Measurements from ENCODE around the gene ZCRB1.
"Not testable (repeated sequence)": the region's sequence is repeated elsewhere in the genome, so short reads cannot be mapped to it uniquely, and the experiment has no call there.

ZCRB1 gene

DNA sequence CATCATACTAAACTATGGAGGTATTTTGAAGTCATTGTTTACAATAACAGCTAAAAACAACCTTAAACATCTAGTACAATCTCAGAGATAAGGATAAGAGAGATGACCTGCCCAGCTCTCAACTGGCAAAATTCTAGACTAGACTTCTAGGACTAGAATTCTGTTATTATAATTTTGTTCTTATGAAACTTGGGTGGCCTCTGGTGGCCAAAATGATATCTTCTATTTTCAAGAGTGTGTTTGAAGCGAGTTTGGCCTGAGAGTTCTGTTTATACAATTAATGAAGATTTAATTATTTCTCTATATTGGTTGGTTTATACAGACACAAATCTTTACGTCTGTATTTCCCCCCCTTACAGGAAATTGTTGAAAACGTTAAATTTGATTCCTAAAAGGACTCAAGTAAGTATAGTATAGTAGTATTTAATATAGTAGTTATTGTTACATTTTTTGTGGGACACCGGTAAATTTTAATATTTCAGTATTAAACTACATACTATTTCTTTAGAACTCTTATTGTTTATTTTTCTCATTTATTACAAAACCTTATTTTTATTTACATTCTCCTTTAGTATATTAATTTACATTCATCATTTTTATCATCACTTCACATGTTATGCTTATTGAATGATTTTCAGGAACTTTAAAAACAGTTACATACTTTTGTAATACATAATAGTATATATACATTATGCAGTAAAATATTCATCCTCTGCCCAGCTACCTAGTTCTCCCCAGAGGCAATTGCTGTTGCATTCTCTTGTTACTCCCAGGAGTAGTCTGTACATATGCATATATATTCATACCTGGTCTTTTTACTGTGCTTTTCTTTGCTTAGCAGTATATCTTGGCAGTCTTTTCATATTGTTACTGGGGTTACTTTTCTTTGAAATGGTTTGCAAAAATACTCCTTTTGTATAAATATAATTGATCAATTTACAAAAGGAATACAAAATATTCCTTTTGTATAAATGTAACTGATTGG, 6.7 kb upstream of the ZCRB1 start:
- peak; percentile 77 for DNase-seq

GRCh38 chr12:42330097-42330496, 4.2 kb upstream of the ZCRB1 start:
- in situ Hi-C loops (cut with HindIII; ENCODE audit: low pct_ligation_motif_present, low pct_unique_long_range_greater_than_20kb, low sequenced_read_pairs), result loop anchor here (10.0 kb wide), 1 partner anchor 205 kb away; no protein-coding TSS in a partner anchor

More for the DNA sequence above, 6.7 kb upstream of the ZCRB1 start:
- in situ Hi-C loops (cut with HindIII; ENCODE audit: low pct_ligation_motif_present, low pct_unique_long_range_greater_than_20kb, low sequenced_read_pairs), result loop anchor here (10.0 kb wide), 1 partner anchor 208 kb away; no protein-coding TSS in a partner anchor

GRCh38 chr12:42327227-42327590, 1.3 kb upstream of the ZCRB1 start:
- DNase-seq, result no peak
- in situ Hi-C loops (cut with HindIII; ENCODE audit: low pct_ligation_motif_present, low pct_unique_long_range_greater_than_20kb, low sequenced_read_pairs), result no loop called here

More at GRCh38 chr12:42330097-42330496, 4.2 kb upstream of the ZCRB1 start:
- DNase-seq, result not testable (repeated sequence)

GRCh38 chr12:42326541-42327226, 790 bp upstream of the ZCRB1 start:
- peak; percentile 68 for DNase-seq
- in situ Hi-C loops (cut with HindIII; ENCODE audit: low pct_ligation_motif_present, low pct_unique_long_range_greater_than_20kb, low sequenced_read_pairs), result no loop called here

DNA sequence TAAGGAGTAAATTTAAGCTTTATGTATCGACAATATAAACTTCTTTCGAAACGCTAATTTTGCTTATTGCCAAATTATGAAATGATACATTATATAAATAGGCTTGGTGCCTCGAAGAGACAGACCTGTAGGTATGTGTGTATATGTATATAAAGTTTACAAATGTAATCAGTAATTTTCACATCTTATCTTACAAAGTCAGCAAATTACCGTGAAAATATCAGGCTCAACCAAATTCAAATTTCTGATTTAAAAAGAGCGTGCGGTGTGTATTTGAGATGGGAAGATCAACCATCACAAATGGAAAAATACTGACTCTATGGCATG, 605 bp downstream of the ZCRB1 start:
- in situ Hi-C loops (cut with HindIII; ENCODE audit: low pct_ligation_motif_present, low pct_unique_long_range_greater_than_20kb, low sequenced_read_pairs), result no loop called here
- DNase-seq, result no peak

DNA sequence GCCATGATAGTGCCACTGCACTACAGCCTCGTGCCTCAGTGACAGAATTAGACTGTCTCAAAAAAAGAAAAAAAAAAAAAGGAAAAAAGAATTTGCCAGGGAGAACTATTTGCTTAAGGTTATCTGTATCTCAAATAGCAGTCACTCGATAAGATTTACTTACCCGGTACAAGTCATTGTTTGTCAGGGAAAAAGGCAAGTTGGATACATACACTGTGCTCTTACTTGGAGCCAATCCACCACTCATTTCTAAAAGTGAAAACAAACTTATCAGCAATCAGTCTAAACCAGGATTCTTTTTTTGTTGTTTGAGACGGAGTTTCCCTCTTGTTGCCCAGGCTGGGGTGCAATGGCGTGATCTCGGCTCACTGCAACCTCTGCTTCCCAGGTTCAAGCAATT, 2.0 kb downstream of the ZCRB1 start:
- no peak for DNase-seq
- in situ Hi-C loops (cut with HindIII; ENCODE audit: low pct_ligation_motif_present, low pct_unique_long_range_greater_than_20kb, low sequenced_read_pairs), result no loop called here

GRCh38 chr12:42322567-42322966, 3.3 kb downstream of the ZCRB1 start:
- in situ Hi-C loops (cut with HindIII; ENCODE audit: low pct_ligation_motif_present, low pct_unique_long_range_greater_than_20kb, low sequenced_read_pairs), result no loop called here
- no peak for DNase-seq

DNA sequence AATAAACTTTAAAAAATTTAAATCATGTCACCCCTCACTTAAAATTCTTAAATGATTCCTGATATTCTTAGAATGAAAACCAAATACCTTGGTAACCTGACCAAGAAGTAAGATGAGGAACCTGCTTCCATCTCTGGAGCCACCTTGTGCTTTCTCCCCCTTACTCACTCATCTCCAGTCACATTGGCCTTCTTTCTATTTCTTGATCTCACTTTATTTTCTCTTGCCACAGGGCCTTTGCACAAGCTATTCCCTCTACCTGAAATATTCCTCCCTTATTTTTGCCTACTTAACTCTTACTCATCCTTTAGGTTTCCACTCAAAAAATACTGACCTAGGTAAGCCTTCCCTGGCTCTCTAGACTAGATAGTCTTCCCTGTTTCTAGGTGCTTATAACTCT, 5.1 kb downstream of the ZCRB1 start:
- in situ Hi-C loops (cut with HindIII; ENCODE audit: low pct_ligation_motif_present, low pct_unique_long_range_greater_than_20kb, low sequenced_read_pairs), result no loop called here
- no peak for DNase-seq

- in situ Hi-C loops (cut with HindIII; ENCODE audit: low pct_ligation_motif_present, low pct_unique_long_range_greater_than_20kb, low sequenced_read_pairs), result no loop called here
- no peak for DNase-seq
Measured at GRCh38 chr12:42315108-42315507, 10.8 kb downstream of the ZCRB1 start.

GRCh38 chr12:42309996-42310395, 15.9 kb downstream of the ZCRB1 start:
- in situ Hi-C loops (cut with HindIII; ENCODE audit: low pct_ligation_motif_present, low pct_unique_long_range_greater_than_20kb, low sequenced_read_pairs), result loop anchor here (10.0 kb wide), 1 partner anchor 75 kb away; the partner anchor contains the start of gene YAF2

DNA sequence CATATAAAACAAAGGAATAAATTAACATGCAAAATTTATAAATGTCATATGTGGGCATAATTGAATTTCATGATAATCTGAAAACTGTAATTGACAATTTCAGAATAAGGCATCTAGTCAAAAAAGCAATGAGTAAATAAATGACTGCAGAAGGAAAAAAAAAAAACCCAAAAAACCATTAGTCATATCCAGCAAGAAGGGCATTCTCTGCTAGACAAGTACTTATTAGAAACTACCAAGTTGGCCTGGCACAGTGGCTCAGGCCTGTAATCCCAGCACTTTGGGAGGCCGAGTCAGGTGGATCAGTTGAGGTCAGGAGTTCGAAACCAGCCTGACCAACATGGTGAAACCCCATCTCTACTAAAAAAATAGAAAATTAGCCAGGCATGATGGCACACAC, 17.5 kb downstream of the ZCRB1 start:
- in situ Hi-C loops (cut with HindIII; ENCODE audit: low pct_ligation_motif_present, low pct_unique_long_range_greater_than_20kb, low sequenced_read_pairs), result loop anchor here (10.0 kb wide), 1 partner anchor 74 kb away; the partner anchor contains the start of gene YAF2
- no peak for DNase-seq

More at GRCh38 chr12:42309996-42310395, 15.9 kb downstream of the ZCRB1 start:
- DNase-seq, result no peak

GRCh38 chr12:42306297-42306696, 19.6 kb downstream of the ZCRB1 start:
- DNase-seq, result no peak
- in situ Hi-C loops (cut with HindIII; ENCODE audit: low pct_ligation_motif_present, low pct_unique_long_range_greater_than_20kb, low sequenced_read_pairs), result loop anchor here (10.0 kb wide), 1 partner anchor 71 kb away; the partner anchor contains the start of gene YAF2

- in situ Hi-C loops (cut with HindIII; ENCODE audit: low pct_ligation_motif_present, low pct_unique_long_range_greater_than_20kb, low sequenced_read_pairs), result loop anchor here (10.0 kb wide), 1 partner anchor 65 kb away; the partner anchor contains the start of gene YAF2
- no peak for DNase-seq
Measured at GRCh38 chr12:42299392-42300308, 26.2 kb downstream of the ZCRB1 start.

GRCh38 chr12:42298887-42299286, 27.0 kb downstream of the ZCRB1 start:
- DNase-seq, result no peak
- in situ Hi-C loops (cut with HindIII; ENCODE audit: low pct_ligation_motif_present, low pct_unique_long_range_greater_than_20kb, low sequenced_read_pairs), result no loop called here

- peak; percentile 38 for DNase-seq
- in situ Hi-C loops (cut with HindIII; ENCODE audit: low pct_ligation_motif_present, low pct_unique_long_range_greater_than_20kb, low sequenced_read_pairs), result no loop called here
Measured at GRCh38 chr12:42296503-42297109, 29.3 kb downstream of the ZCRB1 start.

DNA sequence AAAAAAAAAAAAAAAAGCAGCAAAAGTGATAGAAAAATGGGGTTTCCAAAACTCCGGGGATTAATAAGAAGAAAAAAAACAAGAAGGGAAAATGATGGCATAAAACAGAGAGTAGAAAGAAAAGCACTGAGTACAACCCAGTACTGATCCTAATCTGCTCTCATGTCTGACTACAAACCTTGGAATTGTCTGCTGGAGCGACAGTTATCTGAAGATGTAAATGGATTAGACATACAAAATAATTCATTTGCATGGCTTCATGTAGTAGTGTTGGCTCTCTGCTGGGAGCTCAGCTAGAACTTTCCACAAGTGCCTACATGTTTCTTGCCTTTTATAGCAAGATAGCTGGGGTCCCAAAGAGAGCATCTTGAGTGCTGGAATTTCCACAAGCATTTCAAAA, 34.2 kb downstream of the ZCRB1 start:
- DNase-seq, result no peak
- in situ Hi-C loops (cut with HindIII; ENCODE audit: low pct_ligation_motif_present, low pct_unique_long_range_greater_than_20kb, low sequenced_read_pairs), result no loop called here

DNA sequence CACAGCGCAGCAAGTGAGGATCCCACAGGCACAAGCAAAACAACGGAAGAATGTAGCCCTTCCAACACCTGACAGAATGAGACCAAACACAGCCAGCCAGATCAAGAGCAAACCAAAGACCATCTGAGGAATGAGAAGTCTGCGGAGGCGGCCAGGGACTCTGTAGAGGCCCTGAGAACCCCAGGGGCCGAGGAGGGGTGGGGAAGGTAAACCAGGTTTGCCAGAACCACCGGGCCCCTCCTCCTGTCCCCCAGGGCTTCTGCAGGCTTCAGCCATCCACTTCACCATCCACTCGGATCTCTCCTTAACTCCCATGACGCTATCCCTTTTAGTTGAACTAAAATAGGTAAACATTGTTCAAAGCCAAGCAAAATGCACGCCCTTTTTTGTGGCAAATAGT, 37.4 kb downstream of the ZCRB1 start:
- no peak for DNase-seq
- in situ Hi-C loops (cut with HindIII; ENCODE audit: low pct_ligation_motif_present, low pct_unique_long_range_greater_than_20kb, low sequenced_read_pairs), result no loop called here

GRCh38 chr12:42286741-42287140, 39.2 kb downstream of the ZCRB1 start:
- in situ Hi-C loops (cut with HindIII; ENCODE audit: low pct_ligation_motif_present, low pct_unique_long_range_greater_than_20kb, low sequenced_read_pairs), result no loop called here
- DNase-seq, result no peak

All from ACHN (cell line).